Stimulated activated naive CD8-positive, alpha-beta T cell treated with anti-CD3 and anti-CD28 coated beads, Interleukin-15, amount 100 ng/mL, for 72 hours (primary cell): ENCODE data around the gene FNTB.
"Not testable (repeated sequence)": the region's sequence is repeated elsewhere in the genome, so short reads cannot be mapped to it uniquely, and the experiment has no call there.

ENCODE experiments used
- ATAC-seq: fragments of 150-1000 bp; cut with Tn5 transposase; 2 replicates; pipeline ENCODE4 v1.10.0; 2021; ENCODE audit warnings: mild to moderate bottlenecking, moderate library complexity
- DNase-seq, 2 donors: peaks; one replicate each; pipeline ENCODE4 v3.0.0; 2021 to 2022
- H3K27ac Mint-ChIP-seq, 2 donors: one replicate each; pipeline ENCODE4 v1.8.0; 2022; ENCODE audit warnings: mild to moderate bottlenecking in 2 of 2, mixed read lengths in 2 of 2, moderate library complexity in 2 of 2
- H3K27me3 Mint-ChIP-seq: one replicate; pipeline ENCODE4 v1.8.0; 2022; ENCODE audit warnings: mixed read lengths
- H3K4me1 Mint-ChIP-seq: one replicate; pipeline ENCODE4 v1.8.0; 2022; ENCODE audit warnings: mild to moderate bottlenecking, mixed read lengths
- H3K4me3 Mint-ChIP-seq, 2 donors: one replicate each; pipeline ENCODE4 v1.8.0; 2022; ENCODE audit warnings: mild to moderate bottlenecking in 2 of 2, mixed read lengths in 2 of 2, moderate library complexity in 1 of 2
- H3K9me3 Mint-ChIP-seq, 2 donors: one replicate each; pipeline ENCODE4 v1.8.0; 2022; ENCODE audit warnings: mixed read lengths in 2 of 2

The FNTB gene

GRCh38 chr14:65072256-65072655, 85.6 kb downstream of the FNTB start:
- Mint-ChIP-seq H3K27ac (peak overlapping the region; percentile 12 to 52), H3K4me3 (no peak overlapping the region), H3K9me3 (no peaks in the 10 kb centered on the region), H3K4me1 (peaks cover 30% of the 10 kb centered on the region), H3K27me3 (no peaks in the 10 kb centered on the region)
- DNase-seq (no peak), ATAC-seq (no peak)

DNA sequence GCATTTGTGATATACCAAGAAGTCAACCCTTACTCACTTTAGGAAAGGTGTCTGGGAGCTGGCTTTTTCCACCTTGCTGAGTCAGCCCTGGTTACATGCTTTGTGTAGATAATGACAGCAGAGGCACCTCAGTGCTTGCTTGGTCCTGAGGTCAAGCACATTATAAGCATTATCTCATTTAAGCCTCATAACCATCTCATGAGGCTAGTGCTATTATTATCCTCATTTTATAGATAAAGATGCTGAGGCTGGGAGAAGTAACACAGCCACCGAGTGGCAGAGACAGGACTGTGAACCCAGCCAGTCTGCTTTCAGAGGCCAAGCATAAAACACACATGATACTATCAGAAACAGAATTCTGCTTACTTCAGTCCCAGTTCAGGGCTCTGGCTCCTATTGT, 86.2 kb downstream of the FNTB start:
- Mint-ChIP-seq H3K27ac (no peak overlapping the region), H3K4me3 (no peak overlapping the region), H3K9me3 (no peaks in the 10 kb centered on the region), H3K4me1 (peaks cover 30% of the 10 kb centered on the region), H3K27me3 (no peaks in the 10 kb centered on the region)
- DNase-seq (no peak), ATAC-seq (no peak)

- ATAC-seq (no peak), DNase-seq (no peak)
- Mint-ChIP-seq H3K27me3 (no peaks in the 10 kb centered on the region), H3K4me1 (peaks cover 30% of the 10 kb centered on the region), H3K9me3 (no peaks in the 10 kb centered on the region), H3K4me3 (no peak overlapping the region), H3K27ac (peak overlapping the region in 1 of 2 donors; percentile 38)
Observed at GRCh38 chr14:65073605-65074201, 87.0 kb downstream of the FNTB start.

DNA sequence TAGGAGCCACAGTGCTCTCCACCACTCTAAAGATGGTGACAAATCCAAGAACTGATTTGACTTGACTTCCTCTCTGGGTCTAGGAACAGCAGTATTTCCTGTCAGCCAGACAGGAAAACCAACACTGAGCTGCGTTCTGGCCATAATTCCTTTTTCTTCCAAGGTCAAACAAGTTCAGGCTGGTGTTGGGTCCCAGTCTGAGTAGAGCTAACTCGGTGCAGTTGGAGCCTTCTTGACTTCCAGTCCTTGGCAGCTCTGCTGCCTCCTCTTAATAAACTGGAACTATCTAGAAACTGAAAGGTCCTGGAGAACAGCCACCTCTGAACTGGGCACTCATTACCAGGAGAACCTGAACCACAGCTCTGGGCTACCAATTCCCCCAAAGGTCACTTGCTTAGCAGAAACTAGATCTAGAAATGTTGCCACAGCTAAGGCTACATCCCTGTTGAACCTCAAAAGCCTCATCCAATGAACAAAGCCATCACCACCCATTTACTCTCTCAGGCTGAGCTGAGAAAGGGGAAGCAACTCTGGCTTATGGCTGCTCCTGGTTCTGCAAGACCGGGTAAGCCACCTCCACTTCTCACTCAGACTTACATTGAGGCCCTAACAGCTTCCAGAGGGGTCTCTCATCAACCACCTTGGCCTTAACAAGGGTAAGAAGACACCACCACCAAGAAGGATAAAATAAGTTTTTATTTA, 87.9 kb downstream of the FNTB start:
- Mint-ChIP-seq H3K4me1 (peaks cover 30% of the 10 kb centered on the region), H3K27ac (peak overlapping the region; percentile 9 to 34), H3K9me3 (no peaks in the 10 kb centered on the region), H3K27me3 (no peaks in the 10 kb centered on the region), H3K4me3 (no peak overlapping the region)
- no peak for DNase-seq
- ATAC-seq = no peak

- H3K9me3 Mint-ChIP-seq = no peaks in the 10 kb centered on the region
- H3K4me3 Mint-ChIP-seq = no peak overlapping the region
- peak overlapping the region; percentile 48 to 73 for H3K27ac Mint-ChIP-seq
- ATAC-seq = no peak
- H3K4me1 Mint-ChIP-seq = peaks cover 41% of the 10 kb centered on the region
- H3K27me3 Mint-ChIP-seq = no peaks in the 10 kb centered on the region
- DNase-seq = no peak
Observed at GRCh38 chr14:65075628-65076325, 89.1 kb downstream of the FNTB start.

GRCh38 chr14:65077318-65077717, 90.6 kb downstream of the FNTB start:
- Mint-ChIP-seq H3K27me3 (no peaks in the 10 kb centered on the region), H3K27ac (no peak overlapping the region), H3K4me1 (peaks cover 56% of the 10 kb centered on the region), H3K4me3 (no peak overlapping the region), H3K9me3 (peaks cover 0 to 6% of the 10 kb centered on the region in 2 donors)
- no peak for DNase-seq
- no peak for ATAC-seq

DNA sequence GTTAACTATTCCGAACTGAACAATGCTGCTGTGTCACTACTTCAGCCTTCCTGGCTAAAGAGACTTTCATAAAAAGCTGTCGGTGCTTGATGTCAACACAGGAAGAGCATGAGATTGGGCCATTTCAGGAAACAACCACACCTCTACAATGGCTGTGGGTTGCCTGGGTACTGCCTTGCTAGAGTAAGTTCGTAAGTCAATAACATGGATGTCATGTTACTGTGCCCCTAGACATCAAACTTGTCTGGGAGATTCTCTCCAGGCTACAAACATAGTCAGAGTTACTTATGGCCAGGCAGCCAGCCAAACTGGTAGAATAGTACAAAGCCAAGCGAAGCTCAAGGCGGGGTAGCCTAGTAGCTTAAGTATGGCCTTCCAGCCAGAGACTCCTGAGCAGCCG, 92.5 kb downstream of the FNTB start:
- ATAC-seq (no peak), DNase-seq (no peak)
- no peak overlapping the region for H3K27ac Mint-ChIP-seq
- peaks cover 69% of the 10 kb centered on the region for H3K4me1 Mint-ChIP-seq
- no peak overlapping the region for H3K4me3 Mint-ChIP-seq
- no peaks in the 10 kb centered on the region for H3K27me3 Mint-ChIP-seq
- H3K9me3 Mint-ChIP-seq = peaks cover 0 to 6% of the 10 kb centered on the region in 2 donors

- DNase-seq (no peak), ATAC-seq (no peak)
- peaks cover 69% of the 10 kb centered on the region for H3K4me1 Mint-ChIP-seq
- no peak overlapping the region for H3K27ac Mint-ChIP-seq
- H3K27me3 Mint-ChIP-seq = no peaks in the 10 kb centered on the region
- peaks cover 0 to 6% of the 10 kb centered on the region in 2 donors for H3K9me3 Mint-ChIP-seq
- H3K4me3 Mint-ChIP-seq = no peak overlapping the region
Observed at GRCh38 chr14:65079768-65080167, 93.1 kb downstream of the FNTB start.

DNA sequence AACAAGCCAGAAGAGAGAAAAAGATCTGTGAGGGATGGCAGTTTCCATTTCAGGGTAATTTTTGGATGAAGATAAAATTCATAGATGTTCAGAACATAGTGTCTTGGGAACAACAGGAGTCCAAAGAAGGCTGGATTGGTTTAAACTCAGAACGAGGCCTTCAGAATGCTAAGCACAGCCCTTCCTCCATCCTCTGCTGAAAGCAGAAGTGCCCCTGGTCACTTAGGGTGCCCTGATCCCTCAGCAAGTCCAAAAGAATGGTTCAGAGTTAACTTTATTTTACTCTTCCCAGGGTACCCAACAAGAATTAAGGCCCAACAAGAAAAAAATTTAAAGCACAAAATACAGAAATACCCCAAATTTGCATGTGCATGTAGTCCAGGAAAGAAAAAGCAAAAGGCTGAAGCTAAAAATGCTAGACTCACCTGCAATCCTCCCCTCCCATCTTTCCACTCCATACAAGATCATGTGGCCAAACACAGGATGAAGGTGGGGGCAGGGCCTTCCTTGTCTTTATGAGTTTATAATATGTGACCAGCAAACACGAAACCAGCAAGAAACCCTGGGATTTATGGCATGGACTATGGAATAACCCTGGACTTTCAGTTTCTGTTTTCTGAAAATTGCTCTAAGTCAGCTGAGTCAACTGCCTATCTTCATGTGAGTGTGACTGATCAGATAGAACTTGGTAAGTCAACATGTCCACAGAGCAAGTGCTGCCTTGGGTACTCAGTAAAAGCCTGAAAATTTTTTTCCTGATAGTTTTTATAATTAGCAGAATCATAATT, 94.5 kb downstream of the FNTB start:
- ATAC-seq = no peak
- peak overlapping the region; percentile 37 to 42 for H3K27ac Mint-ChIP-seq
- peaks cover 67% of the 10 kb centered on the region for H3K4me1 Mint-ChIP-seq
- no peaks in the 10 kb centered on the region for H3K27me3 Mint-ChIP-seq
- peaks cover 0 to 15% of the 10 kb centered on the region in 2 donors for H3K9me3 Mint-ChIP-seq
- DNase-seq = no peak
- no peak overlapping the region for H3K4me3 Mint-ChIP-seq

DNA sequence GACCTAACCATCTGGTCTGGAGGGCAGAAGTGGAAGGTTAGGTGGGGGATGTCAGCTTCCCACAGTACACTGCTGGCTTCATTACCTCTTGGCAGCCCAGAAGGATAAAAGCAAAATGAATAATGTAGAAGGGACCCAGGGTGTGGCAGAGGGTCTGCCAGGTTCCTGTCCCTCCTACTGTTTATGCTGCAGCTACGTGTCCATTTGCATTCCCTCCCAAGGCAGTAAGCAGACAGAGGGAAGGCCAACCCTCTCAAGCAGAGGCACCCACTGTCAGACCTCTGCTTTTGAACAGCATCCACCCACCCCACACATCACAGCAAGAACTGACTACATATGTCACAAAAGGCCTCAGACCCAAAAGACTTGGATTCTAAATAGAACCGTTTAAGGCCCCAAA, 96.2 kb downstream of the FNTB start:
- H3K4me3 Mint-ChIP-seq = no peak overlapping the region
- peaks cover 6 to 33% of the 10 kb centered on the region in 2 donors for H3K9me3 Mint-ChIP-seq
- no peaks in the 10 kb centered on the region for H3K27me3 Mint-ChIP-seq
- no peak for ATAC-seq
- DNase-seq = no peak
- peaks cover 65% of the 10 kb centered on the region for H3K4me1 Mint-ChIP-seq
- H3K27ac Mint-ChIP-seq = peak overlapping the region; percentile 36 to 45

DNA sequence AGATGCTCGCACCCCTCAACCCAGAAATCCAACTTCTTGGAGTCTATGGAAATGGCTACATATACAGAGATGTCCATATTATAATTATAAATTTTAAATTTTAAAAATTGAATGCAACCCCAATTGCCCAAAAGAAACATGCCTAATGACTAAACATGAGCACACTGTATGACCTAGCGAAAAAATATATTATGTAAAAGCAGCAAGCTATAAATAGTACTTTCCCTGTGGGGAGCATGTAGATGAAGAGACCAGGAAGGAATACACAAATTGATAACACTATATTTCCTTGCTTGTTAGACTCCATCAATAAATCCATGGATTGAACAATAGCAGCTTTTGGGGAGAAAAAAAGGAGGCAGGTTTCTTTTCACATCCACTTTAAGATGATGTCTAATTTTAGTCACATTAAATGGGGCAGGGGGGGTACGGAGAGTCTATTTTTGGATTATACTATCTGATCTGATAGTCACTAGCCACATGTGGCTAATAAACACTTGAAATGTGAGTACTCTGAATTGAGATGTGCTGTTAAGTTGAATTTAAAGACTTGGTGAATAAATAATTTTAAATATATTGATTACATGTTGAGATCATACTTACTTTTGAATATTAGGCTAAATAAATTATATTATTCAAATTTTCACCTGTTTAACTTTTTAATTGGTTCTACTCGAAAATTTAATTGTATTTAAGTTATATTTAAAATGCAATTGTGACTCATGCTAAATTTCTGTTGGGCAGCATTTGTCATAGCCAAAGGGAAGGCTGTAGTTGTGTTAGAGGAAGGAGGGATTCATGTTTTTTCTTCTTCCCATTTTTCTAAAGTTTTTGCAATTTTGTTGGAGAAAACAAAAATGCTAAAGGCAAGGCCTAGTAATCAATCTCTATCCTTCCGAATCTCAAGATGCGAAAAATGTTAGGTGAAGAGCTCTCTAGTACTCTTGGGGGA, 98.1 kb downstream of the FNTB start:
- no peak for DNase-seq
- H3K4me1 Mint-ChIP-seq = peaks cover 64% of the 10 kb centered on the region
- ATAC-seq = no peak
- H3K4me3 Mint-ChIP-seq = no peak overlapping the region
- no peak overlapping the region for H3K27ac Mint-ChIP-seq
- H3K9me3 Mint-ChIP-seq = peaks cover 10 to 37% of the 10 kb centered on the region in 2 donors
- H3K27me3 Mint-ChIP-seq = no peaks in the 10 kb centered on the region

GRCh38 chr14:65086686-65087085, 100.0 kb downstream of the FNTB start:
- H3K27me3 Mint-ChIP-seq, H3K4me3 Mint-ChIP-seq, H3K27ac Mint-ChIP-seq, DNase-seq, ATAC-seq: not testable (repeated sequence)
- Mint-ChIP-seq H3K4me1 (peaks cover 56% of the 10 kb centered on the region), H3K9me3 (peaks cover 10 to 37% of the 10 kb centered on the region in 2 donors)

DNA sequence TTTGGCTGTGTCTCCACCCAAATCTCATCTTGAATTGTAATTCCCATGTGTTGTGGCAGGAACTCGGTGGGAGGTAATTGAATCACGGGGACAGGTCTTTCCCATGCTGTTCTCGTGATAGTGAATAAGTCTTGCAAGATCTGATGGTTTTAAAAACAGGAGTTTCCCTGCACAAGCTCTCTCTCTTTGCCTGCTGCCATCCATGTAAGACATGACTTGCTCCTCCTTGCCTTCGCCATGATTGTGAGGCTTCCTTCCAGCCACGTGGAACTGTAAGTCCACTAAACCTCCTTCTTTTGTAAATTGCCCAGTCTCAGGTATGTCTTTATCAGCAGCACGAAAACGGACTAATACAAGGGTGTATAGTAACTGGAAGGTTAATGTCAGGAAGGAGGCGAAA, 101.1 kb downstream of the FNTB start:
- not testable (repeated sequence) for ATAC-seq, DNase-seq, H3K27ac Mint-ChIP-seq, H3K4me3 Mint-ChIP-seq, H3K27me3 Mint-ChIP-seq
- Mint-ChIP-seq H3K9me3 (peaks cover 10 to 31% of the 10 kb centered on the region in 2 donors), H3K4me1 (peaks cover 45% of the 10 kb centered on the region)

- peaks cover 9 to 10% of the 10 kb centered on the region in 2 donors for H3K9me3 Mint-ChIP-seq
- H3K4me3 Mint-ChIP-seq = no peak overlapping the region
- H3K4me1 Mint-ChIP-seq = peaks cover 51% of the 10 kb centered on the region
- DNase-seq = no peak
- no peak for ATAC-seq
- H3K27me3 Mint-ChIP-seq = no peaks in the 10 kb centered on the region
- H3K27ac Mint-ChIP-seq = no peak overlapping the region
Observed at GRCh38 chr14:65092349-65092748, 105.7 kb downstream of the FNTB start.
